Stimulated activated naive CD4-positive, alpha-beta T cell treated with Interleukin-2 at 50 U/mL for 16 hours (primary cell): ENCODE results near the gene SLX4.

ENCODE experiments used
- DNase-seq: peaks from one replicate; lab custom pipeline; 2025; lab: John Stamatoyannopoulos, UW

Gene SLX4

DNA sequence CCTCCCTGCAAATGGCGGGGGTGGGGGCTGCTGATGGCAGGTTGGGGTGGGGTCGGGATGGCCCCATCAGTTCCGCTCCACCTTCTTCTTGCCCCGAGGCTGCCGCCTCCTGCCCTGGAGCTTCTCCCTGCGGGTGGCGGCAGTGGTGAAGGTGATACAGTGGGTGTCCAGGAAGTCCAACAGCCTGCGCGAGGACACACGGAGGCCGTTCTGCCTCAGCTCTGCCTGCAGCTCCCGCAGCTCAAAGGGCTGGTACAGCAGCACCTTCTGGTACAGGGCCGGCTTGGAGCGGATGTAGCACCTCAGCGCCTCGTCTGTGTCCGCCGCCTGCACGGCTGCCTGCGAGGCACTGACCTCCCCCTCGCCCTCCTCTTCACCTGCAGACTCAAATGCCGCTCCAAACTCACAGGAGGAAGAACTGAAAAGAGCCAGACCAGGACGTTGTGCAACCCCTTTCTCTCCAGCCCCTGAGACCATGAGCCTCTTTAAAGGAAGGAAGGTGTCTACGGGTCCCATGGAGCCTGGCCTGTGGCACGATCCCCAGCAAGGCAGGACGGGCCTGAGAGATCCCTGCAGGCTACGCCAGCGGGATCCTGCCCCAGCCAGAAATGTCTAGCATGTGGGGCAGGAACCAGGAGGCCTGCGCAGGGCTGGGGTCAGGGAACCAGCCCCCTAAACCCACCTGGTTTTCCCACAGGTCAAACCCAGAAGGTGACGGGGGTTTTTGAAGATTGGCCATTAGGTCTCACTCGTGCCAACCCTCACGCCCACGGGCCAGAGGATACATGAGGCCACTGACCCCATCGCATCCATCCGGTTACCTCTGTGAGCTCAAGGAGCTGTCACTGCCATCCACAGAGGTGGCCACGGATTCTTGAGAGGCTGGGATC, 28.9 kb downstream of the SLX4 start:
- DNase-seq: no peak

DNA sequence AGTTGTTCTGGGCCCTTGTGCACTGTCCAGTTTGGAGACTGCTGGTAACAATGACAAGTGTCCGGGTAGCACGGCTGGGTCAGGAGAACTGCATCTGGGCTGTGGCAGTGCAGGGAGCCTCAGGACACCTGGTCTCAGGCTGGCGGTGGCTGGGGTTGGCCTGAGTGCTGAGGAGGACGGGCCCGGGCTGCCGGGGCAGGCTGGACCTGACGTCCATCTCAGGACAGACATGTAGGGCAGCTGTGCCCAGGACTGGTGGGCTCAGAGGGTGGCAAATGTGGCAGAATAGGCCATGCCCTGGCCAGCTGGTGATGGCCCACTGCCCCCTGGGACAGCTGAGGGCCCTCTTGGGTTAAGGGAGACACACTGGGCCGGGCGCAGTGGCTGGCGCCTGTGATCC, 30.0 kb downstream of the SLX4 start:
- no peak for DNase-seq

DNA sequence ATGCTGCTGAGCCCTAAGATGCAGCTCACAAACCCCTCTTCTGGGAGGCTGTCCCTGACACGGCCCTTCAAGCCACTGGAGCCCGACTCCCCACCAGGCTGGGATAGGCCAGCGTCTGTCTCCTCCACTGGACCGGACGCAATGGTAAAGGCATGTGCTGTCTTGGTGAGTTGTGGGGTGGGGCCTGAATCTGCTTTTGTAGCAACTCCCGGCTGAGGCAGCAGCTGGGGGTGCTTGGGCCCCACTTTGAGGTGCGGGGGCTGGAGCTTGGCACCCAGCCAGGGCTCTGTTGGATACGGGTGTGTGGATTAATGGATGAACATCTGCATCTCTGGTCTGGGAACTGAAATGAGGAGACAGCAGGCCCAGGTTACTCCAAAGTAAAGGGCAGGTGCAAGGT, 30.7 kb downstream of the SLX4 start:
- no peak for DNase-seq

DNA sequence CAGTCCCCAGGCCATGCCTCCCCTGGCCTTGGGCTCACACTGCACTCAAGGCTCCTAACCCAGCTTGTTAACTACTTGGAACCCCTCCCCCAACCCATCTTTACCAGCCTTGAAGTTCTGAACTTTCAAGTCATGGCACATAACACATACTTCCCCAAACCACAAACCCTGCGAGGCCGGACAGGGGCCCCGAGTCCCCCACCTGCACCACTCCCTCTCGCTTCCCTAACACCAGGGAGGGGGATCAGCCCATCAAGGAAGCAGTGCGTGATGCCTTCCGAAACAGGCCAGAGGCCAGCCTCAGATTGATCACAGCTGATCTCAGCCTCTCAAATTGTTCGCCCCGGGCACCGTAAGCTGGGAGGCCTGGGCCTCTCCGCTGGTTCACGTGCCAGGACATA, 31.2 kb downstream of the SLX4 start:
- DNase-seq: no peak

DNA sequence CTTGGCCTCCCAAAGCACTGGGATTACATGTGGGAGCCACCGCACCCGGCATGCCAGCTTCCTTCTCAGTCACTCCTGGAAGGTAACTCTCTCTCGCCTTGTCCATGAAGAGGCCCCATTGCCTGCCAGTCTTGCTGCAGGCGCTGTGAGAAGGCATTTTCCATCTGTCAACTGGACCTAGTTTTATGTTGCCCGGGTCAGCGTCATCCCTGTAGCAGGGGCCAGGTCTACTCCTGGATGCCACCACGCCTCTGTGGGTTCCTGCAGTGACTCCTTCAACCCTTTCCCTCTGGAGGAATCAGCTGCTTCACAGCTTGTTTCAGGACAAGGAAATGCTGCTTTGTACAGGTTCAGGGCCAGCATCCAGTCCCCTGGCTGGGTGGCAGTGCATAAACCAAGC, 31.6 kb downstream of the SLX4 start:
- DNase-seq: no peak

DNA sequence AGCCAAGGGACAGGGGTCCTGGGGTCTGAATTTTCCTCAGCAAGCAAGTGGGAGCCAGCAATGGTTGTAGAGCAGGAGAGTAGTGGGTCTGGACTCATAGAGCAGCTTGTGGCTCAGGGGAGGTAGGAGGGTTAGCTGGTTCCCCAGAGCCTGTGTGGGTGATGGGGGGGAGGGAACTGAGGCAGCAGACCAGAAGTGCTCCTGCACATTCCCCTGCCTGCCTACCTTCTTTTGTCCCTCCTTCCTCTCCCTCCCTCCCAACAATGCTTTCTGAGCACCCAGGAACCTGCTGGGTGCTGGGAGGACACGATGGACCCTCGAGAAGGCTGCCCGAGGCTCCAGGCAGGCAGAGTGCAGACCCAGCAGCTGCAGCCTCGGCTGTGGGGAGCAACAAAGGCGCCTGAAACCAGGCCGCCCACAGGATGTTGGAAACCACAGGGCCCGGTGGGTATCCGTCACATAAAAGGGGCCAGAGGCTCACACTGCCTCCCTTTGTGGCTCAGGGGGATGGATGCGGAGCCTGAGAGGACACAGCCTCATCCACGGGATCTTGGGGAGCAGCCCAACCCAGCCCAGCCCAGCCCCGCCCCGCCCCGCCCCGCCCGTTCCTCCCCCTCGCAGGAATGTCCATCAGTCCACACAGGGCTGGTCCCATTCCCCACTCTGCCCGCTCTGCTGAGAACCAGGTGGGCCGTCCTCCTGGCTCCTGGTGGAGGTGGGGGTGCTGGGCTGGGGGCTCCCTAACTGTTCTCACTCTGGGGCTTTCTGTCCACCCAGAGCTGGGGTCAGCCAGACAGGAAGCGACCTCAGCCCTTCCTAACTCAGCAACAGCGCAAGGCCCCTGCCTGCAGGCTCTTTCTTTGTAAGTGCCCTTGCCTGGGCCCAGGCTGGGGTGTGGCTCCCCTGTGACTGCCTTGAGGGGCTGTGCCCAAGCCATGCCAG, 32.5 kb downstream of the SLX4 start:
- DNase-seq: peak; percentile 47

DNA sequence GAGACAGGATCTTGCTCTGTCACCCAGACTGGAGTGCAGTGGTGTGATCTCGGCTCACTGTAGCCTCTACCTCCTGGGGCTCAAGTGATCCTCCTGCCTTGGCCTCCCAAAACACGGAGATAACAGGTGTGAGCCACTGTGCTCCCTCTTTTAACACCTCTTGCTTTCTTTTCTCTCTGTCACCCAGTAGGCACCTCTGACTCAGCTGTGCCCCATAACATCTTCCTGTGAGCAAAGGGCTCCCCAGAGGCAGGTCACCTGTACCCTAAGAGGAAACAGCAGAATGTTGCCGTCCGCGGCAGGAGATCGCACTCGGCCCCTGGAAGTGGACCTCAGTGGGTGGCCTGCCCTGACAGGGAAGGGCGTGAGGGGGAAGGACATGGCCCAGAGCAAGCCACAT, 33.3 kb downstream of the SLX4 start:
- peak; percentile 37 for DNase-seq

DNA sequence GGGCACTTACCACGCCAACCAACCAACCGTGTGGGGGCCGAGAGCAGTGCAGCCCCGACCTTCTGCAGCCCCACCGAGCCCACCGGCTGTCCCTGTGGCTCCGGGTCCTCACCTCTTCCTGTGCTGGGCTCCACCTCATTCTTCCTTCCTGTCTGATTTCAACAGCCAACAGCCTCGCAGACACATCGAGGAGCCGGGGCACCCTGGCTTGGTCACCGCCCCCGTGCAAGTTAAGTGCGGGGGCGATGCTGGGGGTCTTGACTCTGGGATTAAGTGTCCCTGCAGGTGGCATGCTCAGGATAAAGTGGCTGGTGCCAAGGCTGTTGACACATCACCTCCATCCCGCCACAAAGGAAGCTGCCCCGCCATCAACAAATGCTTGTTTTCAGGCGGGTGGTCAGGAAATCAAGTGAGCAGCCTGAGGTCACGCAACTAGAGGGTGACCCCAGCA, 34.1 kb downstream of the SLX4 start, which contains the start of gene NLRC3:
Gene NLRC3 (minus strand): TSS at position 102 of the 451 bp plus-strand sequence. CDS start 12,367 bp downstream, outside the sequence.
- DNase-seq: peak; percentile 14

DNA sequence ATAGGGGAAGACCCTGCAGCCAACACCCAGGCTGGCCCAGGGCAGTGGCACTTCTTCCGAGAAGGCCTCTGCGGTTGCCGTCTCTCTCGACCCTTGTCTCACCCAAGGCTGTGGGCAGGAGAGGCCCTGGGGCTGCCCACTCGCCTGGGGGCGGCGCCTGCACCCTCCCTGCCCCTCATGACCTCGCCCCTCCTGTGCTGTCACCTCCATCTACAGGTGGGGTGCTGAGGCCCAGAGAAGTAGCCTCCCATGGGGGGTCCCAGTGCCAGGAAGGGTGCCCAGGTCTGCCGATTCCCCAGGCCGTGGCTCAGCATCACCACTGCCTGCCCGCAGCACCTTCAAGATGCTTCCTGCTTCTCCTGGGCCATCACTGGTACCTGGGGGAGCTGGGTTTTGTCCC, 35.2 kb downstream of the SLX4 start:
- DNase-seq: no peak

DNA sequence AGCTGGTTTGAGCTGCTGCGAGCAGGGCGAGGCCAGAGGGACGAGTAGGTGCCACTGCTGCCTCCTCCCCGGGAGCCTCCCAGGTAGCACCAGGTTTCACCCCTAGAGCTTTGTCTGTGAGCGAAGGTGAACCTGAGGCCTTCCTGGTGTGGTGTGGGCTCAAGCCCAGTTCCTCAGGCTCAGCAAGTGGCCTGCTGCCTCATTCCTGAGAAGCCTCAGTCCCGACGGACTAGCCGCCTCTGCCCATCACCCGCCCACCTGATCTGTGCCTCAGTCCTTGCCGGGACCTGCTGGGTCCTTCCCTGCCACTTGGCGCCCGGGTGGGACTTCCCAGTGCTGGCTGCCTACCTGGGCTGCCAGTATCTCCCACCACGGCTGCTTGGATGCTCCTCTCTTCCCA, 35.9 kb downstream of the SLX4 start:
- no peak for DNase-seq

DNA sequence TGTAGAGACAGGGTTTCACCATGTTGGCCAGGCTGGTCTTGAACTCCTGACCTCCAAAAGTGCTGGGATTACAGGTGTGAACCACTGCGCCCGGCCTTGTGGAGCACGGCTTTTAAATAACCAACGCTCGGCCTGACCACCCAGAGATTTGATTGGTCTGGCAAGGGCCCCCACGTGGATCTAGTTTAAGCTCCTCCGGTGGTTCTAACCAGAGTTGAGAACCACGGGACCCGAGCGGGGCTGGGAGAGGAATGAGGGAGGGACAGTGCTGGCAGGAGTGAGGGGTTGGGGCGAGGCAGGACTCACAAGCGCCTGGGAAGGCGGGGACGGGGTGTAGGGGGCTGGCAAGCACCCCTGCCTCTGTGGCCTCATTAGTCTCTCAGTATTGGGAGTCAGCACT, 37.2 kb downstream of the SLX4 start:
- no peak for DNase-seq

DNA sequence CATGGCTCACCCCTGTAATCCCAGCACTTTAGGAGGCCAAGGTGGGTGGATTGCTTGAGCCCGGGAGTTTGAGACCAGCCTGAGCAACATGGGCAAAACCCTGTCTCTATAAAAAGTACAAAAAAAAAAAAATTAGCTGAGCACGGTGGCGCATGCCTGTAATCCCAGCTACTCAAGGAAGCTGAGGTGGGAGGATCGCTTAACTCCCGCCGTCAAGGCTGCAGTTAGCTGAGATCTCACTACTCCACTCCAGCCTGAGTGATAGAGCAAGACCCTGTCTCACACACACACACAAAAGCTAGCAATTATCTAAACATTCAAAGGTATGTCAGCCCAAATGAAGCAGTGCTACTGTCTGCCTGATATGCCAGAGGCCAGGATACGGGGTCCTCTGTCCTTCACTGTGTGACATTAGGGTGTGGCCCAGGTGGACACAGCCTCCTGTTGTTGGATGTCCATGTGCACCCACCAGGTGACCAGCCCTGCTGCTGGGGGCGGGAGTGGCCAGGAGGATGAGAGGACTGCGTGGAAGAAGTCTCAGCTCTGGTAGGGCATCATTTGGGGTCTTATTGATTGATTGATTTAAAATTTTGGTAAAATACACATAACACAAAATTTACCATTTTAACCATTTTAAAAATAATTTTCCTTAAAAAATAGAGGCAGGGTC, 38.1 kb downstream of the SLX4 start:
- DNase-seq: no peak

DNA sequence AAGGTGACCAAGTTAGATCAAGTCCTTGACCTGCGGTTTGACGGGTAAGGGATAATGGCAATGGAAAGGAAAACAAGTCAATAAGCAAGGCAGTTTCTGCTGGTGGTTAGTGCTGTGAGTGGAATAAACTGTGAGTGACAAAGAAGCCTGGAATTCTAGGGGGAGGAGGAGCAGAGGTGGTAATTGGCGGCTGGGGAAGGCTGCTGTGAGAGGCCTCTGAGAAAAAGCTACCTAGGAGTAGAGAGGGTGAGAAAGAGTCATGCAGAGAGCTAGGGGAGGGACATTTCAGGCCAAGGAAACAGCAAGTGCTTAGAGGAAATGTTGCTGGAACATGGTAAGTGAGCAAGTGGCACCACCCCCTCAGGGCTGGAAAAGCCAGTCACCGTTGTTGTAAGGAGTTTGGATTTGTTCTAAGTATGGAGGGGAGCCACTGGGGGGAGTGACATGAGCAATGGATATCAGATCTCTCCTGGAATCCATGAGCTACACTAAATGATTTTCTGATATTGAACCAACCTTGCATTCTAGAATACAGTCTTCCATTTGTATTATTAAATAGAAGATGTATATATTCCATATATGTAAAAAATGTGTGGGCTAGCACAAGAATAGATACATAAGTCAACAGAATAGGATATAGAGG, 40.9 kb downstream of the SLX4 start:
- no peak for DNase-seq

DNA sequence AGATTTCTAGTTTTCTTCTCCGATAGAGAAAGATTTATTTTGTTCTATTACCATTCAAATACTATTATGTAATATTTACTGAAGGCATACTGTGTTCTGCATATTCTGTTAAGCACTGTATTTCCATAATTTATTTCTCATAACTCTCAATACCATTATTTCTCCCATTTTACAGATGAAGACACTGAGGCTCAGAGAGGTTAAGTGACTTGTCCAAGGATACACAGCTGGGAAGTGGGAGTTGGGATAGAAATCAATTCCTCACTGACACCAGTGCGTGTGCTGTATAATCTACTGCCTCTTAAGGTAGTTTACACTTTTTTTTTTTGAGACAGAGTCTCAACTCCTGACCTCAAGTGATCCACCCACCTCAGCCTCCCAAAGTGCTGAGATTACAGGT, 41.6 kb downstream of the SLX4 start:
- DNase-seq: no peak

DNA sequence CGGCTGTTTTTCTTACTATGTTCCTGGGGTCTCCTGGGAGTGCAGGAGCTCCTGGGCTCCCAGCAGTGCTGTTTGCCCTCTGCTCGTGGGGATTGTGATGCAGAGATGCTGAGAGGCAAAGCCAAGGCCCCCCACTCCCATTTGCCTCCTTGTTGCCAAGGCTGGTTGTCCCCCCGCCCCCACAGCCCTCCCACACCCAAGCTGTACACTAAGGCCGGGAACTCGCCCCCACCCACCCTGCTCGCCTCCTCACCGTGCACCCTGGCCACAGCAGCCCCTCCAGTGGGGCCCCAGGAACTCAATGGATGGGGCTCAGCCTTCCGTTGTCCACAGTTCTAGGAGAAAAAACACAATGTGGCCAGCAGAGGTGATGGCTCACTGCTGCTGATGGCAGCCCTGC, 44.4 kb downstream of the SLX4 start:
- no peak for DNase-seq

DNA sequence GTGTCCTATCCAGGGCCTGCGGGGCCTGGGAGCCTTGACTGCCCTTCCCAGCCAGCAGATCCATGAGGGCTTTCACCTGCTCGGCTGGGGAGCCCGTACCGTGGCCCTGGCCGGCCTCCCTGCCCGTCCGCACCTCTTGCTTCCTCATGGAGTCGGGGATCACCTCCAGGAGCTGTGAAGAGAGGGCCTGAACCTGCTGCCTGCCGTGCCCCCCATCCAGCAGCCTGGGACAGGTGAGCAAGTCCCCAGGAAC, 46.6 kb downstream of the SLX4 start:
- no peak for DNase-seq

DNA sequence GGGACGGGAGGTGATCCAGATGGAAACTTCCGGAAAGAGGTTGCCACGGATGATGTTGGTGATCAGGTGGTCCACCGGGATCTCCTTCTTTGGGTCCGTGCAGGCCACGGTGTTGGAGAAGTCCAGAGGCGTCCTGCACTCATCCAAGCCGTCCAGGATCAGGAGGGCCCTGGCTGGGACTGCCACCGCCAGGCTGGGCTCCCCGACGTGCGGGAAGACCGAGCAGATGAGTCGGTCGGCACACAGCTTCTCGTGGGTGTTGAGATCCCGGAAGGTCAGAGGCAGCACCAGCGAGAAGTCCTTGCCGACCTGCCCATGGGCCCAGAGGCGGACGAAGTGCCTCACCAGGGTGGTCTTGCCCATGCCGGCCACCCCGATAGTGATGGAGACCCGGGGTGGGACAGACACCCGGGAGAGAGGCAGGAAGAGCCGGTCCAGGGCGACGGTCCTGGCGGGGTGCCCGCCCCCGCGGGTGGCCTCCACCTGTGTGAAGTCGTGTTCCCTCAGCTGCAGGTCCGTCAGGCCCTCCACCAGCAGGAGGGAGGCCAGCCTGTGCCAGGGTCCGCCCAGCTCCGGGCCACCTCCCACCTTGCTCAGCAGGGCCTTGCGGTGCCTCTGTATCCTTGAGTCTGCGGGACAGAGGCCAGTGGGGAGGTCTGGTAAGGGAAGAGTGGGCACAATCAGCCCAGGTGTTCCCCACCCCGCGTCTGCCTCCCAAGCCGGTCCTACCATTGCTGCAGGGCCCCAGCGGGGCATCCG, 47.1 kb downstream of the SLX4 start:
- no peak for DNase-seq

DNA sequence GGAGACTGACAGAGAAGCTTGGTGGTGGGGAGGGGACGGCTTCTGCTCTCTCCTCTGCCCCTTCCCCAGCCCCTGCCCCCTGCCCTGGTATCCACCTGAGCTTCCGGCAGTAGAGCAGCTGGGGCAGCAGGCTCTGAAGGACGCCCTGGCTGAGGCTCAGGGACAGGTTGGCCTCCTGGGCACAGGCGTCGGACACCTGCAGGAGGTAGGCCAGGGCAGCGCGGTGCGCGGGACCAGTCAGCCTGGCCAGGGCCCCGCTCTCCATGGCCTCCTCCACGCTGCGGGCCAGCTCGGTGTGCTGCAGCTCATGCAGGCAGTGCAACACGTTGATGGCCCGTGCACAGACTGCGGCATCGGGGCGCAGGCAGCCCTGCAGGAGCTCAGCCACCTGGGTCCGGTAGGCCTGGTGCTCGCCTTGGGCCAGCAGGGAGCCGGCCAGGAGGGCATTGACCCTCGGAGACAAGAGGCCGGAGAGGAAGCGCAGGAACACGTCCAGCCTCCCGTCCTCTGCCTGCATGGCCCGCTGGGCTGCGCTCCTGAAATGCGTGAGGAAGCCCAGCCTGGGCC, 48.4 kb downstream of the SLX4 start:
- no peak for DNase-seq

DNA sequence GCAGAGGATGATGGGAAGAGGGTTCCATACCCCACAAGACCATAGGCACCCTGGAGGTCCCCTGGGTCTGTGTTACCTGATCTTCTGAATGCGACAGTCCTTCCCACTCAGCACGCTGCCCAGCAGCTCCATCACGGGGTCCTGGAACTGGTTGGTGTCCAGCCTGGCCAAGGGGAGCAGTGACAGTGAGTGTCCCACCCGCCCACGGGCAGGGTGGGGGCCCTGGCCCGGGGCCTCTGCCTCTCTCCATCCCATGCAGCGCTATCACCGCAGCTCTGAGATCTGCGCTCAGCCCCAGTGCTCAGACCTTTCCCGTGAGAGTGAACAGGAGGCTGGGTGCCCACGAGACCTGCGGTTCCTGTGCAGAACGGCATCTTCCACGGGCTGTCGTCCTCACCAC, 49.8 kb downstream of the SLX4 start:
- DNase-seq: no peak

DNA sequence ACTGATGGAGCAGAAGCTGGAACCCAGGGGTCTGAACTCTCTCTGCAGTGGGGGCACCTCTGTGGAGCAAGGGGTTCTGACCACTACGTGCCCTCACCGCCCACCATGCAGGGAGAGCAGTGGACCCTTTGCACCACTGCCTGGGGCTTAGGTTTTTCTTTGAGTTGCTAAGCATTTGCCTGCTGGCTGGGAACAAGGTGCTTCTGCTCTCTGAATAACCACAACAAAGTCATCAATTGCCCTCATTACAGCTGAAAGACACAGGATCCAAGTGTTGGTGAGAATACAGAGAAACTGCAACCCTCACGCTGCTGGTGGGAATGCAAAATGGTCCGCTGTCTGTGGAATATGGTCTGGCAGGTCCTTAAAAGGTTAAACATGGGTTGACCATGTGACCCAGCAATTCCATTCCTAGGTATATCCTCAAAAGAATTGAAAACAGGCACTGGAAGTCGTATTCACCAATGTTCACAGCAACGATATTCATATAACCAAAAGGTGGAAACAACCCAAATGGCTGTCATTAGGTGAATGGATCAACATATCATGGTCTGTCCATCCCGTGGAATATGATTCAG, 57.0 kb downstream of the SLX4 start:
- DNase-seq: no peak
